KMS-11 (cell line): ENCODE measurements around the gene FER.
"Not testable (repeated sequence)": the region's sequence is repeated elsewhere in the genome, so short reads cannot be mapped to it uniquely, and the experiment has no call there.

Source experiments
- H2AFZ ChIP-seq: fragments of 200-600 bp; sonication (generic); 2 replicates; pipeline ENCODE4 v1.6.1; 2016; ENCODE audit warnings: antibody characterized with exemption, mixed run types, low read depth
- H3K27ac ChIP-seq: fragments of 200-600 bp; sonication (generic); 2 replicates; pipeline ENCODE4 v1.6.1; 2016; ENCODE audit warnings: mild to moderate bottlenecking, mixed run types
- H3K27me3 ChIP-seq: fragments of 200-600 bp; sonication (generic); 2 replicates; pipeline ENCODE4 v1.6.1; 2017; ENCODE audit warnings: mild to moderate bottlenecking, low read depth, mixed run types, moderate library complexity; ENCODE audit not compliant: insufficient read depth
- H3K36me3 ChIP-seq: fragments of 200-600 bp; sonication (generic); 2 replicates; pipeline ENCODE4 v1.6.1; 2017; ENCODE audit warnings: mild to moderate bottlenecking, mixed run types; ENCODE audit not compliant: insufficient read depth
- H3K4me1 ChIP-seq: fragments of 200-600 bp; sonication (generic); 2 replicates; pipeline ENCODE4 v1.6.1; 2016; ENCODE audit warnings: mild to moderate bottlenecking, low read depth, mixed run types; ENCODE audit not compliant: poor library complexity, severe bottlenecking
- H3K4me2 ChIP-seq: fragments of 200-600 bp; sonication (generic); 2 replicates; pipeline ENCODE4 v1.7.0; 2016; ENCODE audit warnings: mild to moderate bottlenecking, mixed run types
- H3K4me3 ChIP-seq: fragments of 200-600 bp; sonication (generic); IDR thresholded peaks from 2 replicates; pipeline ENCODE4 v1.6.1; 2017; ENCODE audit warnings: low read depth, low read length, mixed read lengths; ENCODE audit not compliant: insufficient read depth
- H3K79me2 ChIP-seq: fragments of 200-600 bp; sonication (generic); 2 replicates; pipeline ENCODE4 v1.6.1; 2016; ENCODE audit warnings: low read depth, mixed run types; ENCODE audit not compliant: insufficient read depth
- H3K9ac ChIP-seq: fragments of 200-600 bp; sonication (generic); 2 replicates; pipeline ENCODE4 v1.6.1; 2016; ENCODE audit warnings: mild to moderate bottlenecking, mixed run types
- H4K20me1 ChIP-seq: fragments of 200-600 bp; sonication (generic); 2 replicates; pipeline ENCODE4 v1.6.1; 2016; ENCODE audit warnings: mild to moderate bottlenecking, mixed run types; ENCODE audit not compliant: insufficient read depth
- CTCF ChIP-seq: fragments of 200-600 bp; sonication (generic); conservative IDR thresholded peaks from 2 replicates; pipeline ENCODE4 v1.6.1; 2017; ENCODE audit warnings: low read depth, mild to moderate bottlenecking, antibody characterized with exemption, low read length, moderate library complexity, mixed read lengths

Gene FER

GRCh38 chr5:109038209-109038840, 290.6 kb downstream of the FER start:
- Histone ChIP-seq H4K20me1 (no peaks in the 10 kb centered on the region), H3K27me3 (no peaks in the 10 kb centered on the region), H3K4me1 (no peaks in the 10 kb centered on the region), H3K79me2 (no peaks in the 10 kb centered on the region), H2AFZ (no peak overlapping the region), H3K36me3 (no peaks in the 10 kb centered on the region), H3K4me2 (no peak overlapping the region), H3K27ac (no peak overlapping the region), H3K9ac (no peak overlapping the region), H3K4me3 (no peak overlapping the region)
- TF ChIP-seq CTCF = no peak

- no peak for TF ChIP-seq CTCF
- Histone ChIP-seq H3K36me3 (no peaks in the 10 kb centered on the region), H3K4me1 (peaks cover 8% of the 10 kb centered on the region), H3K27ac (no peak overlapping the region), H3K27me3 (no peaks in the 10 kb centered on the region), H2AFZ (no peak overlapping the region), H3K4me2 (no peak overlapping the region), H4K20me1 (no peaks in the 10 kb centered on the region), H3K4me3 (no peak overlapping the region), H3K79me2 (no peaks in the 10 kb centered on the region), H3K9ac (no peak overlapping the region)
Observed at GRCh38 chr5:109041317-109041716, 293.6 kb downstream of the FER start.

- Histone ChIP-seq H3K79me2 (no peaks in the 10 kb centered on the region), H3K27me3 (no peaks in the 10 kb centered on the region), H3K4me2 (0 out of 2 replicates have a peak overlapping the region, but pooled peaks have one; percentile 8)
Observed at GRCh38 chr5:109045710-109046109, 298.0 kb downstream of the FER start.

GRCh38 chr5:109049565-109049964, 301.9 kb downstream of the FER start:
- no peak overlapping the region for H3K27ac ChIP-seq
- H3K4me2 ChIP-seq = no peak overlapping the region
- H3K79me2 ChIP-seq = no peaks in the 10 kb centered on the region
- H3K36me3 ChIP-seq = no peaks in the 10 kb centered on the region
- no peak for TF ChIP-seq CTCF
- H3K4me3 ChIP-seq = no peak overlapping the region
- no peak overlapping the region for H3K9ac ChIP-seq
- peaks cover 8% of the 10 kb centered on the region for H3K4me1 ChIP-seq
- no peaks in the 10 kb centered on the region for H4K20me1 ChIP-seq
- no peaks in the 10 kb centered on the region for H3K27me3 ChIP-seq
- H2AFZ ChIP-seq = no peak overlapping the region

More at GRCh38 chr5:109045710-109046109, 298.0 kb downstream of the FER start:
- H3K4me3 ChIP-seq = no peak overlapping the region
- peaks cover 8% of the 10 kb centered on the region for H3K4me1 ChIP-seq
- H3K27ac ChIP-seq = no peak overlapping the region
- H3K36me3 ChIP-seq = no peaks in the 10 kb centered on the region
- H3K9ac ChIP-seq = no peak overlapping the region
- H2AFZ ChIP-seq = no peak overlapping the region
- TF ChIP-seq CTCF = no peak
- H4K20me1 ChIP-seq = no peaks in the 10 kb centered on the region

GRCh38 chr5:109050321-109050720, 302.6 kb downstream of the FER start:
- not testable (repeated sequence) for H2AFZ ChIP-seq, H3K4me1 ChIP-seq, H4K20me1 ChIP-seq, H3K4me2 ChIP-seq, H3K4me3 ChIP-seq, H3K79me2 ChIP-seq, H3K36me3 ChIP-seq, H3K27me3 ChIP-seq, H3K9ac ChIP-seq, H3K27ac ChIP-seq

GRCh38 chr5:109052216-109052615, 304.5 kb downstream of the FER start:
- not testable (repeated sequence) for H4K20me1 ChIP-seq, H3K4me1 ChIP-seq, H3K4me2 ChIP-seq, H3K9ac ChIP-seq, H3K27me3 ChIP-seq, H3K27ac ChIP-seq, H3K4me3 ChIP-seq, H3K36me3 ChIP-seq, H2AFZ ChIP-seq, H3K79me2 ChIP-seq
